Stomach (tissue), 4 donors: ENCODE data around the gene SIAH2.

Source experiments
- POLR2A ChIP-seq, 4 donors: fragments of 450-650 bp; IDR thresholded peaks; one replicate each; pipeline ENCODE4 v1.6.1; 2016; ENCODE audit warnings: antibody characterized with exemption in 4 of 4, control low read depth in 2 of 4, mild to moderate bottlenecking in 1 of 4, moderate library complexity in 1 of 4
- POLR2AphosphoS5 ChIP-seq, 3 donors: sonication (generic); formaldehyde crosslinking; IDR thresholded peaks; one replicate each; pipeline ENCODE4 v1.6.1; 2016; ENCODE audit warnings: antibody characterized with exemption in 3 of 3
- TF ChIP-seq, protein P1 (sequence below), 7 experiments: fragments of 450-650 bp in 4 of 7; fragments of 200-600 bp in 3 of 7; sonication (generic) in 3 of 7; IDR thresholded peaks; one replicate each; pipeline ENCODE4 v1.5.1; 2016 to 2019; ENCODE audit warnings: antibody characterized with exemption in 7 of 7, control low read depth in 2 of 7, mild to moderate bottlenecking in 1 of 7

DNA sequence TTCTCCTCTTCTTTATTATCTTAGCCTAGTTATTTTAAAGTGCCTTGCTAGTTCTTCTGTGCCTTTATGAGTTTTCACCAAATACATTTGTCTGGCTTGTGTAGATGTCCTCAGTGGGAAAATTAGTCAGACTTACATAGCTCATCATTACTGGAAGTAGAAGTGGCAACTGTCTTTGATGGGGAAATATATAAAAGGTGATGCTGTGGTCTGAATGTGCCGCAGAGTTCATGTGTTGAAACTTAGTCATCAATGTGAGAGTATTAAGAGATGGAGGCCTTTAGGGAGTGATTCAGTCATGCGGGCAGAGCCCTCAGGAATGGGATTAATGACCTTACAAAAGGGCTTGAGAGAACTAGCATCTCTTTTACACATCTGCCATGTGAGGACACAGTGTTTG lies 52.9 kb downstream of the SIAH2 start:
- TF ChIP-seq POLR2A (IDR thresholded peaks at IDR 0.05) (no peak), POLR2AphosphoS5 (IDR thresholded peaks at IDR 0.05) (no peak)
- TF ChIP-seq, protein P1, sequence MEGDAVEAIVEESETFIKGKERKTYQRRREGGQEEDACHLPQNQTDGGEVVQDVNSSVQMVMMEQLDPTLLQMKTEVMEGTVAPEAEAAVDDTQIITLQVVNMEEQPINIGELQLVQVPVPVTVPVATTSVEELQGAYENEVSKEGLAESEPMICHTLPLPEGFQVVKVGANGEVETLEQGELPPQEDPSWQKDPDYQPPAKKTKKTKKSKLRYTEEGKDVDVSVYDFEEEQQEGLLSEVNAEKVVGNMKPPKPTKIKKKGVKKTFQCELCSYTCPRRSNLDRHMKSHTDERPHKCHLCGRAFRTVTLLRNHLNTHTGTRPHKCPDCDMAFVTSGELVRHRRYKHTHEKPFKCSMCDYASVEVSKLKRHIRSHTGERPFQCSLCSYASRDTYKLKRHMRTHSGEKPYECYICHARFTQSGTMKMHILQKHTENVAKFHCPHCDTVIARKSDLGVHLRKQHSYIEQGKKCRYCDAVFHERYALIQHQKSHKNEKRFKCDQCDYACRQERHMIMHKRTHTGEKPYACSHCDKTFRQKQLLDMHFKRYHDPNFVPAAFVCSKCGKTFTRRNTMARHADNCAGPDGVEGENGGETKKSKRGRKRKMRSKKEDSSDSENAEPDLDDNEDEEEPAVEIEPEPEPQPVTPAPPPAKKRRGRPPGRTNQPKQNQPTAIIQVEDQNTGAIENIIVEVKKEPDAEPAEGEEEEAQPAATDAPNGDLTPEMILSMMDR (IDR thresholded peaks at IDR 0.05): no peak
